K562 (cell line): Measurements from ENCODE around the gene CCT7. TPM values are rescaled to one million over a fixed set of nuclear protein-coding genes. Genes with fewer than 3 reads are reported as not detected.

Experiments used
- CAMTA2 ChIP-seq: fragments of 250-450 bp; sonication (Bioruptor Pico); conservative IDR thresholded peaks from 2 replicates; pipeline ENCODE4 v1.5.1; 2022
- CHD4 ChIP-seq: fragments of 200-600 bp; sonication (generic); IDR thresholded peaks from 3 replicates; pipeline ENCODE4 v1.6.1; 2012; ENCODE audit warnings: low read depth, mild to moderate bottlenecking, mixed read lengths, low read length, inconsistent platforms; ENCODE audit not compliant: insufficient read depth, insufficient replicate concordance, poor library complexity, severe bottlenecking
- CREB1 ChIP-seq, 2 experiments: sonication (generic) in 1 of 2; formaldehyde crosslinking in 1 of 2; IDR thresholded peaks; 2 replicates each; pipeline versions ENCODE4 v1.6.1 to v1.8.0; 2012 to 2022; ENCODE audit warnings: inconsistent platforms in 1 of 2, mild to moderate bottlenecking in 1 of 2, missing genetic modification reagents in 1 of 2, moderate library complexity in 1 of 2
- EGR1 ChIP-seq: fragments of 450-650 bp; conservative IDR thresholded peaks from 2 replicates; pipeline ENCODE4 v1.6.1; 2017; ENCODE audit warnings: mild to moderate bottlenecking
- HMG20A ChIP-seq: fragments of 450-650 bp; formaldehyde crosslinking; conservative IDR thresholded peaks from 2 replicates; pipeline ENCODE4 v1.4.0; 2020; ENCODE audit warnings: mild to moderate bottlenecking, mixed read lengths
- LCOR ChIP-seq: sonication (generic); formaldehyde crosslinking; IDR thresholded peaks from 2 replicates; pipeline ENCODE4 v1.8.0; 2022; ENCODE audit warnings: mild to moderate bottlenecking, missing genetic modification reagents
- RBM22 ChIP-seq: fragments of 200-400 bp; formaldehyde crosslinking; IDR thresholded peaks from 2 replicates; pipeline ENCODE4 v1.6.1; 2018; ENCODE audit warnings: low read length, low read depth; ENCODE audit not compliant: poor library complexity, severe bottlenecking
- ZNF23 ChIP-seq: fragments of 250-450 bp; sonication (Bioruptor Pico); IDR thresholded peaks from 2 replicates; pipeline ENCODE4 v1.4.0; 2020; ENCODE audit warnings: mild to moderate bottlenecking
- ZNF436 ChIP-seq: fragments of 250-450, 450-650 bp; sonication (Bioruptor Pico); formaldehyde crosslinking; IDR thresholded peaks from 2 replicates; pipeline ENCODE4 v1.7.0; 2020; ENCODE audit warnings: mild to moderate bottlenecking
- ZNF583 ChIP-seq: fragments of 250-450 bp; sonication (Bioruptor Pico); IDR thresholded peaks from 2 replicates; pipeline ENCODE4 v1.4.0; 2020
- ZNF79 ChIP-seq: fragments of 250-450 bp; sonication (Bioruptor Pico); IDR thresholded peaks from 2 replicates; pipeline ENCODE4 v1.4.0; 2020; ENCODE audit warnings: low read depth, mild to moderate bottlenecking, moderate library complexity
- polyA plus RNA-seq, 8 experiments: library from polyadenylated mRNA; depleted of rRNA in 4 of 8; stranded (reverse) in 5 of 8; unstranded in 3 of 8; fragments of >200 nt; fragmentation: Nextera tagmentation in 2 of 8; fragmentation: Illumina TruSeq in 1 of 8; extraction: Ambion mirVana in 2 of 8; extraction: Trizol in 1 of 8; gene quantifications; 2 replicates each; pipeline versions ENCODE4 v1.2.1 to v1.2.3, GENCODE V29; 2011 to 2014; ENCODE audit warnings: inconsistent platforms in 1 of 8, missing spikeins in 1 of 8
- total RNA-seq, 7 experiments: library from RNA; depleted of rRNA in 6 of 7; stranded (reverse); fragments of >200 nt in 6 of 7; fragmentation: Illumina TruSeq in 2 of 7; extraction: Trizol in 2 of 7; gene quantifications; 2 replicates each; pipeline versions ENCODE4 v1.2.1 to v1.2.3, GENCODE V29; 2011 to 2021; ENCODE audit warnings: low replicate concordance in 1 of 7
- TF ChIP-seq, protein P1 (sequence below), 3 experiments: fragments of 200-800 bp in 1 of 3; fragments of 250-450 bp in 1 of 3; fragments of 450-650 bp in 1 of 3; sonication (Bioruptor Pico) in 1 of 3; sonication (Bioruptor generic) in 1 of 3; formaldehyde crosslinking in 1 of 3; IDR thresholded peaks; 2 replicates each; pipeline versions ENCODE4 v1.6.1 to v1.8.0; 2016 to 2022; ENCODE audit warnings: mild to moderate bottlenecking in 2 of 3, missing genetic modification characterization in 2 of 3, missing compliant biosample characterization in 1 of 3, moderate library complexity in 1 of 3
- TF ChIP-seq, protein P2 (sequence below): fragments of 450-650 bp; formaldehyde crosslinking; IDR thresholded peaks from 2 replicates; pipeline ENCODE4 v1.4.0; 2022; ENCODE audit warnings: missing genetic modification characterization

The CCT7 gene
- total and polyA plus RNA-seq, 9 of the 15 experiments (the other 6 are each of a cell fraction or from before 2014, with no cell fraction given): 326 to 856 (median 638) TPM

DNA sequence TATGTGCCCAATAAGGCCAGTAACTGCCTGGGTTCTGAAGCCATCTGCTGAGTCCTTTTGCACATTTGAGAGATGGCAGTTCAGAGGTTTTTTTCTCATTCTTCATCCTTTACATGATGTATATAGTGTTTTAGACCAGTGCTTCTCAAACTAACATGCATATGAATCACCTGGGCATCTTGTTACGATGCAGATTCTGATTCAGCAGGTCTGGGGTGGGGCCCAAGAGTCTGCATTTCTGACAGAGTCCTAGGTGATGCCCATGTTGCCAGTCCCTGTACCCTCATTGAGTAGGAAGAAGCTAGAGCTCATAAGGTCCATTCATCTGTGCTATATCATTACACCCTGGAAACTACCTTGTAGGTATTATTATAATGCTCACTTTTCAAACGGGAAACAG, 16.3 kb upstream of the CCT7 start (continued):
- TF ChIP-seq, protein P1, sequence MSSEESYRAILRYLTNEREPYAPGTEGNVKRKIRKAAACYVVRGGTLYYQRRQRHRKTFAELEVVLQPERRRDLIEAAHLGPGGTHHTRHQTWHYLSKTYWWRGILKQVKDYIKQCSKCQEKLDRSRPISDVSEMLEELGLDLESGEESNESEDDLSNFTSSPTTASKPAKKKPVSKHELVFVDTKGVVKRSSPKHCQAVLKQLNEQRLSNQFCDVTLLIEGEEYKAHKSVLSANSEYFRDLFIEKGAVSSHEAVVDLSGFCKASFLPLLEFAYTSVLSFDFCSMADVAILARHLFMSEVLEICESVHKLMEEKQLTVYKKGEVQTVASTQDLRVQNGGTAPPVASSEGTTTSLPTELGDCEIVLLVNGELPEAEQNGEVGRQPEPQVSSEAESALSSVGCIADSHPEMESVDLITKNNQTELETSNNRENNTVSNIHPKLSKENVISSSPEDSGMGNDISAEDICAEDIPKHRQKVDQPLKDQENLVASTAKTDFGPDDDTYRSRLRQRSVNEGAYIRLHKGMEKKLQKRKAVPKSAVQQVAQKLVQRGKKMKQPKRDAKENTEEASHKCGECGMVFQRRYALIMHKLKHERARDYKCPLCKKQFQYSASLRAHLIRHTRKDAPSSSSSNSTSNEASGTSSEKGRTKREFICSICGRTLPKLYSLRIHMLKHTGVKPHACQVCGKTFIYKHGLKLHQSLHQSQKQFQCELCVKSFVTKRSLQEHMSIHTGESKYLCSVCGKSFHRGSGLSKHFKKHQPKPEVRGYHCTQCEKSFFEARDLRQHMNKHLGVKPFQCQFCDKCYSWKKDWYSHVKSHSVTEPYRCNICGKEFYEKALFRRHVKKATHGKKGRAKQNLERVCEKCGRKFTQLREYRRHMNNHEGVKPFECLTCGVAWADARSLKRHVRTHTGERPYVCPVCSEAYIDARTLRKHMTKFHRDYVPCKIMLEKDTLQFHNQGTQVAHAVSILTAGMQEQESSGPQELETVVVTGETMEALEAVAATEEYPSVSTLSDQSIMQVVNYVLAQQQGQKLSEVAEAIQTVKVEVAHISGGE (CRISPR knock-in tag; IDR thresholded peaks at IDR 0.05): no peak
- no peak for TF ChIP-seq ZNF23 (CRISPR knock-in tag)
- no peak for TF ChIP-seq RBM22
- TF ChIP-seq ZNF436 (CRISPR knock-in tag): no peak
- no peak for TF ChIP-seq CHD4
- no peak for TF ChIP-seq ZNF79 (CRISPR knock-in tag)
- TF ChIP-seq, protein P2, sequence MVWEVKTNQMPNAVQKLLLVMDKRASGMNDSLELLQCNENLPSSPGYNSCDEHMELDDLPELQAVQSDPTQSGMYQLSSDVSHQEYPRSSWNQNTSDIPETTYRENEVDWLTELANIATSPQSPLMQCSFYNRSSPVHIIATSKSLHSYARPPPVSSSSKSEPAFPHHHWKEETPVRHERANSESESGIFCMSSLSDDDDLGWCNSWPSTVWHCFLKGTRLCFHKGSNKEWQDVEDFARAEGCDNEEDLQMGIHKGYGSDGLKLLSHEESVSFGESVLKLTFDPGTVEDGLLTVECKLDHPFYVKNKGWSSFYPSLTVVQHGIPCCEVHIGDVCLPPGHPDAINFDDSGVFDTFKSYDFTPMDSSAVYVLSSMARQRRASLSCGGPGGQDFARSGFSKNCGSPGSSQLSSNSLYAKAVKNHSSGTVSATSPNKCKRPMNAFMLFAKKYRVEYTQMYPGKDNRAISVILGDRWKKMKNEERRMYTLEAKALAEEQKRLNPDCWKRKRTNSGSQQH: no peak
- TF ChIP-seq HMG20A (CRISPR knock-in tag): no peak
- TF ChIP-seq LCOR (CRISPR knock-in tag): no peak
- no peak for TF ChIP-seq CREB1 (IDR thresholded peaks at IDR 0.05)
- no peak for TF ChIP-seq CREB1 (CRISPR knock-in tag; IDR thresholded peaks at IDR 0.05)
- TF ChIP-seq CAMTA2: no peak
- TF ChIP-seq ZNF583: no peak
- no peak for TF ChIP-seq EGR1
